GM23248 (cell line): ENCODE data around the gene RFX3.

ENCODE experiments used
- EZH2 ChIP-seq: fragments of 200-600 bp; sonication (generic); IDR thresholded peaks from 2 replicates; pipeline ENCODE4 v1.6.1; 2018; ENCODE audit warnings: antibody characterized with exemption, mild to moderate bottlenecking; ENCODE audit not compliant: insufficient read depth, poor library complexity, severe bottlenecking
- EZH2phosphoT487 ChIP-seq: fragments of 200-600 bp; sonication (generic); IDR thresholded peaks from 2 replicates; pipeline ENCODE4 v1.6.1; 2018; ENCODE audit warnings: antibody characterized with exemption, moderate library complexity, mild to moderate bottlenecking, low read depth; ENCODE audit not compliant: insufficient read depth

GRCh38 chr9:3170819-3171218, 355.0 kb downstream of the RFX3 start:
- TF ChIP-seq EZH2: no peak
- TF ChIP-seq EZH2phosphoT487: no peak
